ENCODE measurements around the gene IFNW1. TPM values are rescaled to one million over a fixed set of nuclear protein-coding genes. Genes with fewer than 3 reads are reported as not detected.
"Not testable (repeated sequence)": the region's sequence is repeated elsewhere in the genome, so short reads cannot be mapped to it uniquely, and the experiment has no call there.

The IFNW1 gene
- total RNA-seq (2014; rRNA removed; shearing (Covaris generic)) = not detected in 2 replicates
- polyA plus RNA-seq (2015; cell fraction: cytosol; rRNA removed) = not detected in 2 replicates
- not detected in 2 replicates for polyA plus RNA-seq (2015; cell fraction: nucleus; rRNA removed)

DNA sequence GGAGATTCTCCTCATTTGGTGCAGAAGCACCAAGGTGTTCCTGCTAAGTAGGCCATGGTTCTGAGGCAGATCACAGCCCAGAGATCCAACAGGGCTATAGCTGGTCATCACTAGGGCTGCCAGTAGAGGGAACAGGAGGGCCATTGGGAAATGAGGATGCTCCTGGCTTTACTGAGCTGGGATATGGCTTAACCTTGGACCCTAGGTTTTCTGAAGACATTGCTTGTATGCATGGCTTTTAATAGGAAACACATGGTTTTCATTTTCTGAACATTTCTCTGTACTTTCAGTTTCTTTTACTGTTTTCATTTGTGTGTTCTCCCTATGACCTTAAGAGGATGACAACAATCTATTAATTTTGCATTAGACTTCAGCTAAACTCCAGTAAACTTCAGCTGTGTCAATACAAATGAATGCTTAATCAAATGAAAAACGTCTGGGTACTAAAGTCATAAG is at the start of gene IFNW1:
IFNW1 (minus strand) TSS at position 406 of the 456 bp plus-strand sequence; CDS start at position 144, 262 bp downstream.
- peak; percentile 15 for DNase-seq (ENCODE audit: low read depth, low spot score)
- in situ Hi-C loops (cut with HindIII; ENCODE audit: low pct_unique_long_range_greater_than_20kb, low sequenced_read_pairs) = no loop called here

- DNase-seq (ENCODE audit: low read depth, low spot score); in situ Hi-C loops (cut with HindIII; ENCODE audit: low pct_unique_long_range_greater_than_20kb, low sequenced_read_pairs): not testable (repeated sequence)
Measured at GRCh38 chr9:21187487-21187886, 45.9 kb upstream of the IFNW1 start, which contains the start of gene IFNA4. Gene IFNA4, minus strand, starts transcription at chr9:21187587. Its CDS starts 56 bp downstream, at chr9:21187531.

GRCh38 chr9:21182810-21183736 is 41.4 kb upstream of the IFNW1 start:
- in situ Hi-C loops (cut with HindIII; ENCODE audit: low pct_unique_long_range_greater_than_20kb, low sequenced_read_pairs) = not testable (repeated sequence)
- DNase-seq (ENCODE audit: low read depth, low spot score) = peak; percentile 54

DNA sequence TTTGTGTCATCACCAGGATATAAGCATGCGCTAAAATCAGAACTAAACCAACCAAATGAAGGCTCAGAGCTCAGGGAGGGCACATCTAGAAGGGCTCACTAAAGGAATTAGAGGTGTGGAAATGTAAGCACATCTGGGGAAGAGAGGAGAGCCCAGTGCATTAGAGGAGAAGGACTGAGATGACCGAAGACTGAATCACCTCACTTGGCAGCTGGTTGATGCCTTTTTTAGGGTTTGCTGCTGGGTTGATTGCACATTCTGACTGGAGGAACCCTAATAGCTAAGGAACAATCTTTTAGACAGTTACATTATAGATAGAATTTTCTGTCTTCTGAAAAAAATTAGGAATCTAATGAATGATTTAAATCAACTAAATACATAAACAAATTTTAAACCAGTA is 33.0 kb upstream of the IFNW1 start:
- no peak for DNase-seq (ENCODE audit: low read depth, low spot score)
- in situ Hi-C loops (cut with HindIII; ENCODE audit: low pct_unique_long_range_greater_than_20kb, low sequenced_read_pairs) = no loop called here

GRCh38 chr9:21172156-21172555 is 30.5 kb upstream of the IFNW1 start:
- DNase-seq (ENCODE audit: low read depth, low spot score) = no peak
- in situ Hi-C loops (cut with HindIII; ENCODE audit: low pct_unique_long_range_greater_than_20kb, low sequenced_read_pairs) = no loop called here

- in situ Hi-C loops (cut with HindIII; ENCODE audit: low pct_unique_long_range_greater_than_20kb, low sequenced_read_pairs) = no loop called here
- DNase-seq (ENCODE audit: low read depth, low spot score) = no peak
Measured at GRCh38 chr9:21171351-21171750, 29.7 kb upstream of the IFNW1 start.

DNA sequence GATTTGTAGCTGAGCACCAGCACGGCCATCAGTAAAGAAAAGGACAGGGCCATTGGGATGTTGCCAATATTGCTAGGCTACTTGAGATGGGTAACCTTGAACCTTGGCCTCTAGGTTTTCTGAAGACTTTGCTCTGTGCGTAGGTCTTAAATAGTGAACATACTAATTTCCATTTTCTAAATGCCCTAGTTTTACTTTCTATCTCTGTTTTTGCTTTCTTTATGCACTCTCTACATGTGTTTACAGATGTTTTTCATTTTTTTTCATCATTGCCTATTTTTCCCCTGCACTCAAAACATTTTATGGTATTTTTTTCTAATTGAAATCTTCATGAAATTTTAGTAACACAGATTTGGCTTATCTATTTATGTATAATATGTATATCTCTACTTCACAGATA is 24.9 kb upstream of the IFNW1 start, which contains the start of gene IFNA21:
IFNA21 (minus strand) TSS at position 101 of the 400 bp plus-strand sequence; CDS start at position 53, 48 bp downstream.
- in situ Hi-C loops (cut with HindIII; ENCODE audit: low pct_unique_long_range_greater_than_20kb, low sequenced_read_pairs); DNase-seq (ENCODE audit: low read depth, low spot score): not testable (repeated sequence)

DNA sequence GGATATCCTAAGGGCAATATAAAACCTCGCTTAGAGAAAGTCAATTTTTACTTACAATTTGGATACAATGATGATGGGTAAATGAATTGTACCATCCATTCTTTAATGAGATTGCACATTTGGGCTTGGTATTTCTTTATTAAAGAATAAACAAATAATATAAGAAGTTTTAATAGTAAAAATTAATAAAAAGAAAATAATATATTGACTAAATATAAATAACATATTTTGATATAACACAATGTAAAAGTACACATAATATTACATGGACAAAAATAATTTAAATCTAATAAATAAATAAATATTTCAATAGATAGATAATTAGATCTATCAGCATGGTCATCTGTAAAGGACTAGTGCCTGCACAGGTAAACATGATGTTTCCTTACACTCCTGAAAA is 23.9 kb upstream of the IFNW1 start:
- DNase-seq (ENCODE audit: low read depth, low spot score) = no peak
- in situ Hi-C loops (cut with HindIII; ENCODE audit: low pct_unique_long_range_greater_than_20kb, low sequenced_read_pairs) = no loop called here

- no peak for DNase-seq (ENCODE audit: low read depth, low spot score)
- in situ Hi-C loops (cut with HindIII; ENCODE audit: low pct_unique_long_range_greater_than_20kb, low sequenced_read_pairs) = no loop called here
Measured at GRCh38 chr9:21160178-21160577, 18.5 kb upstream of the IFNW1 start.

DNA sequence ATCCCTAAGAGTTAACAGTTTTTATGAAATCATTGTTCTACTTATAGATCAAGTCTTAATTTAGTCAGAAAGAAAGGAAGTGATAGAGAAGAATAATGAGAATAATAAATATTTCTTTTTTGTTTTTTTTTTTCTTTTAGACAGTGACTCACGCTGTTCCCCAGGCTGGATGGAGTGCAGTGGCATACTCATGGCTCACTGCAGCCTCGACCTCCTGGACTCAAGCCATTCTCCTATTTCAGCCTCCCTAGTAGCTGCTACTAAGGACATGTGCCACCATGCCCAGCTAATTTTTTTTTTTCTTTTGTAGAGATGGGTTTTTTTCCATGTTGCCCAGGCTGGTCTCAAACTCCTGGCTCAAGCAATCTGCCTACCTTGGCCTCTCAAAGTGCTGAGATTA is 13.9 kb upstream of the IFNW1 start:
- in situ Hi-C loops (cut with HindIII; ENCODE audit: low pct_unique_long_range_greater_than_20kb, low sequenced_read_pairs) = no loop called here
- DNase-seq (ENCODE audit: low read depth, low spot score) = no peak

GRCh38 chr9:21154018-21154608 is 12.5 kb upstream of the IFNW1 start:
- in situ Hi-C loops (cut with HindIII; ENCODE audit: low pct_unique_long_range_greater_than_20kb, low sequenced_read_pairs) = no loop called here
- DNase-seq (ENCODE audit: low read depth, low spot score) = peak; percentile 56

GRCh38 chr9:21153336-21154017 is 11.8 kb upstream of the IFNW1 start:
- no peak for DNase-seq (ENCODE audit: low read depth, low spot score)
- in situ Hi-C loops (cut with HindIII; ENCODE audit: low pct_unique_long_range_greater_than_20kb, low sequenced_read_pairs) = no loop called here

GRCh38 chr9:21144603-21145002 is 3.0 kb upstream of the IFNW1 start:
- no peak for DNase-seq (ENCODE audit: low read depth, low spot score)
- in situ Hi-C loops (cut with HindIII; ENCODE audit: low pct_unique_long_range_greater_than_20kb, low sequenced_read_pairs) = no loop called here

DNA sequence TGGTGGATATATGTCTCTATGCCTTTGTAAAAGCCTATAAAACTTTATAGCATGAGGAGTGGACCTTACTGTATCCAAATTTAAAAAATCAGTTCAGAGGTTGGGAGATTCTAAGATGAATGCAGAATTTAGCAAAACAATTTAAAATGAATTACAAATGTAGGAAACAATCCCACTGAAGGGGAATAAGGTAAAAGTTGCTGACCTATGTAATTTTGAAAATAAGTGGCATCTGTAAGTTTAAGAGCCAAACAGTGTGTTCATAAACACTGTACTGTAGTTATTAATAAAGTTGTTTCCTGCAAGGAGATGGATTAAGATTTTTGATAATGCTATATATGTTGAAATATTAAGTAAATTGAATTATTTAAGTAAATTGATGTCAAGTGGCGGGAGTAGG is 4.6 kb downstream of the IFNW1 start:
- no peak for DNase-seq (ENCODE audit: low read depth, low spot score)
- in situ Hi-C loops (cut with HindIII; ENCODE audit: low pct_unique_long_range_greater_than_20kb, low sequenced_read_pairs) = no loop called here

DNA sequence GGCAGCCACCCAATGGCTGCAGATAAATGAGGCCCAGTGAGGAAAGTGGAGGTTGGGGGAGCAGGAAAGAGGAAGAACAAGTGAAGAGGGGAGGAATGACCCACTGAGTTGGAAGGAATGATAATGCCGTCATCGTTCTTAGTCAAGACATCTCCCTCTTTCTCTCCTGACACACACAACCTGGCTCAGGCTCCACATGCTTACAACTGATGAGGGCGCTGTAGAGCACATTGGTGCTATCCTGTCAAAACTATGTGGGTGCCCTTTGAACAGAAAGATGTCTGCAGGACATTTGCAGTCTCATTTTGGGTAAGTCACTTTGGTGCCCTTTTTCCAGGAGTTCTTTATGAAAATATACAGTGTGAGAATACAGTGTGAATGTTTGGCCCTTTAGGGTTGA is 5.9 kb downstream of the IFNW1 start:
- no peak for DNase-seq (ENCODE audit: low read depth, low spot score)
- in situ Hi-C loops (cut with HindIII; ENCODE audit: low pct_unique_long_range_greater_than_20kb, low sequenced_read_pairs) = no loop called here

DNA sequence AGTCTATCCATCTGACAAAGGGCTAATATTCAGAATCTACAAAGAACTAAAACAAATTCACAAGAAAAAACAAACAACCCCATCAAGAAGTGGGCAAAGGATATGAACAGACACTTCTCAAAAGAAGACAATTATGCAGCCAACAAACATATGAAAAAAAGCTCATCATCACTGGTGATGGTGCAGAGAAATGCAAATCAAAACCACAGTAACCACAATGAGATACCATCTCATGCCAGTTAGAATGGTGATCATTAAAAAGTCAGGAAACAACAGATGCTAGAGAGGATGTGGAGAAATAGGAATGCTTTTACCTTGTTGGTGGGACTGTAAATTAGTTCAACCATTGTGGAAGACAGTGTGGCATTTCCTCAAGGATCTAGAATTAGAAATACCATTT is 13.4 kb downstream of the IFNW1 start:
- in situ Hi-C loops (cut with HindIII; ENCODE audit: low pct_unique_long_range_greater_than_20kb, low sequenced_read_pairs); DNase-seq (ENCODE audit: low read depth, low spot score): not testable (repeated sequence)

GRCh38 chr9:21121595-21122251 is 19.9 kb downstream of the IFNW1 start:
- DNase-seq (ENCODE audit: low read depth, low spot score) = peak; percentile 54
- in situ Hi-C loops (cut with HindIII; ENCODE audit: low pct_unique_long_range_greater_than_20kb, low sequenced_read_pairs) = no loop called here

Measured in SK-MEL-5 (cell line).